Measurements from ENCODE around the gene TAS2R46.
"Not testable (repeated sequence)": the region's sequence is repeated elsewhere in the genome, so short reads cannot be mapped to it uniquely, and the experiment has no call there.

Gene TAS2R46, protein sequence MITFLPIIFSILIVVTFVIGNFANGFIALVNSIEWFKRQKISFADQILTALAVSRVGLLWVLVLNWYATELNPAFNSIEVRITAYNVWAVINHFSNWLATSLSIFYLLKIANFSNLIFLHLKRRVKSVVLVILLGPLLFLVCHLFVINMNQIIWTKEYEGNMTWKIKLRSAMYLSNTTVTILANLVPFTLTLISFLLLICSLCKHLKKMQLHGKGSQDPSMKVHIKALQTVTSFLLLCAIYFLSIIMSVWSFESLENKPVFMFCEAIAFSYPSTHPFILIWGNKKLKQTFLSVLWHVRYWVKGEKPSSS

DNA sequence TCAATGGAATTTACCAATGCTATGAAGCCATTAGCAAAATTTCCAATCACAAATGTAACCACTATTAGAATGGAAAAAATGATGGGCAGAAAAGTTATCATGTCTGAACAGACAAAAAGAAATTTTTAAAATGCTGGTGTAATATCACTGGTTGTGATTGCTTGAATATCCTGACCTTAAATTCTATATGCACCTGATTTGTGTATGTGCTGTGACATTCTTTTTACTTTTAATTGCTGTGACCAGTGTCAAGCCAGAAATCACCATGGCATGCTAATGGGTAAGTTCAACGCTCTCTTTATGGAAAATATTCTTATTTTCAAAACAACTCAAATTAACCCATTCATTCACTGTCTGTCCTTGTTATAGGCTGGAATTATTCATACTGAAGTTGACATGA lies at the start of gene TAS2R46:
Gene TAS2R46 (minus strand): TSS at position 101 of the 400 bp plus-strand sequence. CDS start 0 bp downstream, at position 101.
- DNase-seq; in situ Hi-C loops (cut with MboI; ENCODE audit: low pct_unique_long_range_greater_than_20kb, low sequenced_read_pairs): not testable (repeated sequence)

DNA sequence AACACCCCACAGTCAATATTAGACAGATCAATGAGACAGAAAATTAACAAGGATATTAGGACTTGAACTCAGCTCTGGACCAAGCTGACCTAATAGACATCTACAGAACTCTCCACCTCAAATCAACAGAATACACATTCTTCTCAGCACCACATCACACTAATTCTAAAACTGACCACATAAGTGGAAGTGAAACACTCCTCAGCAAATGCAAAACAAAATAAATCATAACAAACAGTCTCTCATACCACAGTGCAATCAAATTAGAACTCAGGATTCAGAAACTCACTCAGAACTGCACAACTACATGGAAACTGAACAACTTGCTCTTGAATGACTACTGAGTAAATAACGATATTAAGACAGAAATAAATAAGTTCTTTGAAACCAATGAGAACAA lies 49.1 kb upstream of the TAS2R46 start:
- DNase-seq; in situ Hi-C loops (cut with MboI; ENCODE audit: low pct_unique_long_range_greater_than_20kb, low sequenced_read_pairs): not testable (repeated sequence)

DNA sequence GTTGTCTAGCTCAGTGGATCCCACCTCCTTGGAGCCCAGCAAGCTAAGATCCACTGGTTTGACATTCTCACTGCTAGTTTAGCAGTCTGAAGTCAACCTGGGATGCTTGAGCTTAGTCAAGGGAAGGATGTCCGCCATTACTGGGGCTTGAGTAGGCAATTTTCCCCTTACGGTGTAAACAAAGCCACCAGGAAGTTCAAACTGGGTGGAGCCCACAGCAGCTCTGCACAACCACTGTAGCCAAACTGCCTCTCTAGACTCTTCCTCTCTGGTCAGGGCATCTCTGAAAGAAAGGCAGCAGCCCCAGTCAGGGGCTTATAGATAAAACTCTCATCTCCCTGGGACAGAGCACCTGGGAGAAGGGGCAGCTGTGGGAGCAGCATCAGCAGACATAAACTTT lies 46.8 kb upstream of the TAS2R46 start:
- in situ Hi-C loops (cut with MboI; ENCODE audit: low pct_unique_long_range_greater_than_20kb, low sequenced_read_pairs) = no loop called here
- no peak for DNase-seq

DNA sequence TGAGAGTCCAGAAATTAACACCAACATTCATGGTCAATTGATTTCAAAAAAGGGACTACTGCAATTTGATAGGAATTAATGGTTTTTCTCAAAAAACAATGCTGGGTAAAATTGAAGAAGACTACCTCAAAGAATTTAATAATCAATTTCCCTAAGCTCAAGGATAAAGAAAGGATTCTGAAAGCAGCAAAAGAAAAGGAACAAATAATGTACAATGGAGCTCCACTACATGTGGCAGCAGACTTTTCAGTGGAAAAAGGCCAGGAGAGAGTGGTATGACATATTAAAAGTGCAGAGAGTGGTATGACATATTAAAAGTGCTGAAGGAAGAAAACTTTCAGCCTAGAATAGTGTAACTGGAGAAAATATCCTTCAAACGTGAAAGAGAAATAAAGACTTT lies 45.6 kb upstream of the TAS2R46 start:
- in situ Hi-C loops (cut with MboI; ENCODE audit: low pct_unique_long_range_greater_than_20kb, low sequenced_read_pairs) = no loop called here
- no peak for DNase-seq

DNA sequence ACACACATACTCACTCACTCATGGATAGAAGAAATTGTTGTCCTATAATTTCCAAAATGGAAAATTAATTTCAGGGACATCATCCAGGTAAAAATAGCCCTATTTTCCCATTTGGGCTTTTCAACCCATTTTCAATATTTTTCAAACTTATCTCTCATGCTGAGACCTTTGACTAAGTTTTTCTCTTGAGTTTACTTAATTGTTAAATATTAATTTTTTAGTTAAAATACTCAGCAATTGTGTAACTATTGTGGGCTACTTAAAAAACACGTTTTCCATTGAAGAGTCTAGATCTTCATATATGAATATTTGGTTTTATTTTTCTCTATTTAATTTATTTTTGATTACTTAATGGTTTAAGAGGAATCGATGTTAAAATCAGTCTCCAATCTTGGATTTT lies 44.2 kb upstream of the TAS2R46 start:
- in situ Hi-C loops (cut with MboI; ENCODE audit: low pct_unique_long_range_greater_than_20kb, low sequenced_read_pairs) = no loop called here
- no peak for DNase-seq

DNA sequence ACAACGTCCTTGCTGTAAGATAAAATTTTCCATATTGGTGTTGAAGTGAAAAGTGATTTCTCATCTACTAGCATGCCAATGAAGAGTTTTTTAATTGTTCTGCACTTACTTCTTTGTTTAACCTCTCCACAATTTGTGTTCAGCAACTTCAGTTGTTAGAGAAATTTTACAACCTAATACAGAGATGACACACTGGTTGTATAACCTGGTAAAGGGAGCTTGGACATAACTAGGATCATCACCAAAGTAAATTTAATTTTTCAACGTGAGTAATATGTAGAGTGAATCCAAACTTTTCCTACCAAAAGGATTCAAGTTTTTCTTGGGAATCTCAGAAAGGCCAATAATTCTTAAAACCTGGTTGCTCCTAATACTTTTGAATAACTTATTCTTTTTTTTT lies 43.5 kb upstream of the TAS2R46 start:
- no peak for DNase-seq
- in situ Hi-C loops (cut with MboI; ENCODE audit: low pct_unique_long_range_greater_than_20kb, low sequenced_read_pairs) = no loop called here

DNA sequence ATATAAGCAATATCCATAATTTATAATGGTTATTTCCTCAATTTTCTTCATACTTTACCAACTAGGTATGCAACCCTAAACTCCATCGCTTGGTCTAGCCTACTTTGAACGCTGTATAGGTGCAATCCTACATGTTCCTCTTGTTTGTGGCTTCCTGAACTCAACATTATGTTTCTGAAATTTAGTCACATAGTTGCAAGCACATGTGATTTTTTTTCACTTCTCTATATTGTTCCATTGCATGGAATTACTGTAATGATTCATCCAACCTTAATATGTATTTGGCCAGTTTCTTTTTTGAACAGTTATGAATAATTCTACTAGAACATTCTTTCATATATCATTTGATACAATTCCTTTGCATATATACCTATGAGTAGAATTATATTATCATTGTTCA lies 32.8 kb upstream of the TAS2R46 start:
- in situ Hi-C loops (cut with MboI; ENCODE audit: low pct_unique_long_range_greater_than_20kb, low sequenced_read_pairs); DNase-seq: not testable (repeated sequence)

DNA sequence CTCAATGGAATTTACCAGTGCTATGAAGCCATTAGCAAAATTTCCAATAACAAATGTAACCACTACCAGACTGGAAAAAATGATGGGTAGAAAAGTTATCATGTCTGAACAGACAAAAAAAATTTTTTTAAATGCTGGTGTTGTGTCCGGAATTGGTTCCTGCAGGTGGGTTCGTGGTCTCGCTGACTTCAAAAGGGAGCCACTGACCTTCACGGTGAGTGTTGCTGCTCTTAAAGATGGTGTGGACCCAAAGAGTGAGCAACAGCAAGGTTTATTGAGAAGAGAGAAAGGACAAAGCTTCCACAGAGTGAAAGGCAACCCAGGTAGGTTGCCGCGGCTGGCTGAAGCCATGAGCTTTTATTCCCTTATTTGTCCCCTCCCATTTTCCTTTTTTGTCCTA lies 30.0 kb upstream of the TAS2R46 start, which contains the start of gene TAS2R43:
Gene TAS2R43 (minus strand): TSS at position 186 of the 400 bp plus-strand sequence. CDS start 84 bp downstream, at position 102.
- in situ Hi-C loops (cut with MboI; ENCODE audit: low pct_unique_long_range_greater_than_20kb, low sequenced_read_pairs) = no loop called here
- DNase-seq = no peak

DNA sequence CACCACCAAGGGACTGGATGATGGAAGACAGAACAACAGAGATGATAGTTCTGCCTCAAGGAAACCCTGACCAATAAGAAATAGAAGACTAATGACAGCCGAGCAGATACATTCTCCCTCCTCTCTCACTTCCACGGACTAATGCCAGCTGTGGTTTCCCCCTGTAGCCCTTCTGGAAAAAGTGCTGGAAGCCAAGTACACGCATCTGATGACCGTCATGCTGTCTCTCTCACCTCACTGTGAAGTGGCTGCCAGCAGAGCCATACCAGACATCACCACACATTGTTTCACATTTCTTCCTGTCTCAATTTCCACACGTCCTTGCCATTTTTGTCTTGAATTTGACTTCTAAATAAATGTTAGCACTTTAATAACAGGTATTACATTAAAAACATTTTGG lies 27.2 kb upstream of the TAS2R46 start:
- in situ Hi-C loops (cut with MboI; ENCODE audit: low pct_unique_long_range_greater_than_20kb, low sequenced_read_pairs) = no loop called here
- DNase-seq = no peak

DNA sequence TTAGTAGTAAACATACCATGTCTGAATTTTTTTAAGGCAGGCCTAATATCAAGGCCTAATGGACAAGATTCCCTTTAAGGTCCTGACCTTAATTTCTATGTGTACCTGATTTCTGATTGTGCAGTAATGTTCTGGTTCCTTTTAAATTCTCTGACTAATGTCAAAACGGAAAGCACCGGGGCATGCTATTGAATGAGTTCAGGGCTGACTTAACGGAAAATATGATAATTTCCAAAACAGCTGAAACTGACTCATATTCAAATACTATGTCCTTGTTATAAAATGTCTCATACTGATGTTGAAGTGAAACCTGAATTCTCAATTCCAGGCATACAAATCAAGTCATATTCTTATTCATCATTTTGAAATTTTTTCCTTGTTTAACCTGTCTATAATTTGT lies 23.3 kb upstream of the TAS2R46 start:
- no peak for DNase-seq
- in situ Hi-C loops (cut with MboI; ENCODE audit: low pct_unique_long_range_greater_than_20kb, low sequenced_read_pairs) = no loop called here

DNA sequence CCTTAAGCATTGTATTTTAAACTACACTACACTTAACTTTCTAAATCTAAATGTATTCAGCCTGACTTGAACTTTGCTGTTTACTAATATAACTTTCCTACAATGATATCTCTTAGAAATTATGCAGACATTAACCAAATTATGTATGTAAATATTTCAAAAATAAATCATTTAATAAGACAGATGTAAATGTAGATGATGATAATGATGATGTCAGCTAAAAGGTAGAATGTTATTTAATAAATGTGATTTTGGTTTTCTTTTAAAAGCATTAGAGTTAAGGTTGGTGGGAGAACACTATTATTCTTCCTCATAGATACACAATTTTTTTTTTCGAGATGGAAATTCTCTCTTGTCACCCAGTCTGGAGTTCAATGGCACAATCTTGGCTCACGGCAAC lies 19.9 kb upstream of the TAS2R46 start:
- in situ Hi-C loops (cut with MboI; ENCODE audit: low pct_unique_long_range_greater_than_20kb, low sequenced_read_pairs) = no loop called here
- no peak for DNase-seq

DNA sequence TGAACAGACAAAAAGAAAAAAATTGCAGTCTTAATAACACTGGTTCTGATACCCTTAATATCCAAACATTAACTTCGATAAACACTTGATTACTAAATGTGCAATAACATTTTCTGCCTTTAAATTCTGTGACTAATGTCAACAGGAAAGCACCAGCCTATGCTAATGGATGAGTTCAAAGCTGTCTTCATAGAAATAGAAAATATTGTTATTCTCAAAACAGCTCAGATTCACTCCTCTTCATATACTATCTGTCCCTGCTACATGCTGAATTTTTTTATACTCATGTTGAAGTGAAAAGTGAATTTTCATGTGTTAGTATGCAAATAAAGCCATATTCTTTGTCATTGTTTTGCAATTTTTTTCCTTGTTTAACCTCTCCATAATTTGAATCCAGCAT lies 16.2 kb upstream of the TAS2R46 start:
- in situ Hi-C loops (cut with MboI; ENCODE audit: low pct_unique_long_range_greater_than_20kb, low sequenced_read_pairs) = no loop called here
- DNase-seq = no peak

DNA sequence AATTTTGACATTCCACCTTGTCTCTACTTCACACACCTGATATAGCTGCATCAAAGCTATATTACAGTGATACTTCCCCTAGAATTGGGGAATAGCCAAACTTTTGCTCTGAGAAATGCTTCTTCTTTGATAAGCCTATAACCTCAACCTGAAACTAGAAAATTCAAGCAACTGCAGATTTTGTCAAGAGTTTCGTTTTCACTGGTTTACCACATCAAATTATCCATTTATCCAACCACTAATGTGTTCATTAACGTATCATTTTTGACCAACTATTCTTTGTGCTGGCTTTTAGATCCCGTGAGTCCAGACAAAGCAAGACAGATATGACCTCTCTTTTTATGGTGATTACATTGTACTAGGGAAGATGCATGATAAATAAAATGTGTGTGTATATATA lies 13.5 kb upstream of the TAS2R46 start:
- in situ Hi-C loops (cut with MboI; ENCODE audit: low pct_unique_long_range_greater_than_20kb, low sequenced_read_pairs) = no loop called here
- DNase-seq = no peak

DNA sequence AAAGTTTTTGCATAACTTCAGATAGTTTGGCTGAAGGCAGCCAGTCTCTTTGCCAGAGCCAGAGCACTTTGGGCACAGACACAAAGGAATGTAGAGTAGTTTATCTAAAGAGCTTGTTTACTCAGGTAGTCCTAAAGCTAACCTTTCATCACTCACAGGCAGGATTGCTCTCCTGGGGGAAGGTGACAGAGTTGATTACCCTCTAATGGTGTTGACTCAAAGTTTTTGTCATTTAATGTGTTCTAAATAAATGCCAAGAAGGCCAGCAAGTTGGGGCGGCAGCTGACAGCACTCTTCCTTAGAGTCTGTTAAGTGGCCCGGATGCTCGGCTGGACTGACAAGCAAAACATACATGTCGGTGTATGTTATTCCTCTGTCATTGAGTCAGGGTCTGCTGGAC lies 9.3 kb upstream of the TAS2R46 start:
- in situ Hi-C loops (cut with MboI; ENCODE audit: low pct_unique_long_range_greater_than_20kb, low sequenced_read_pairs) = loop anchor here (5.0 kb wide), 1 partner anchor 54 kb away; no protein-coding TSS in a partner anchor
- no peak for DNase-seq

DNA sequence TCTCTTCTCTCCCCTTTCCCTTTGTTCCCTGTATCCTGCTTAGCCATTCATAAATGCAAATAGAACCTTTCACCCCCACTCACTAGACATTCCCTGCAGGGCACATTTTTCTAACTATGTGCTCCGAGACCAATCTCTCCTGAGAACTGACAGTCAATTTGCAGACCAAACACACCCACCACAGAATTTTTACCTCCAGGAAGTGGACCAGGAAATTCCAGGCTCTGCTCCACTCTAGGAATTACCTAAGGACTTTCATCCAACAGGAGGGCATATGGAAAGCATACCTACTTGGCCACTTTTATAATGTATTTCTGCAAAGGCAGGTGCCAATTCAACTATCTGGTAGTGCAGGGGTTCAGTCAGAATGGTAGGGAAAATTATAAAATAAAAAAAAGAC lies 8.9 kb upstream of the TAS2R46 start:
- in situ Hi-C loops (cut with MboI; ENCODE audit: low pct_unique_long_range_greater_than_20kb, low sequenced_read_pairs) = loop anchor here (5.0 kb wide), 1 partner anchor 54 kb away; no protein-coding TSS in a partner anchor

DNA sequence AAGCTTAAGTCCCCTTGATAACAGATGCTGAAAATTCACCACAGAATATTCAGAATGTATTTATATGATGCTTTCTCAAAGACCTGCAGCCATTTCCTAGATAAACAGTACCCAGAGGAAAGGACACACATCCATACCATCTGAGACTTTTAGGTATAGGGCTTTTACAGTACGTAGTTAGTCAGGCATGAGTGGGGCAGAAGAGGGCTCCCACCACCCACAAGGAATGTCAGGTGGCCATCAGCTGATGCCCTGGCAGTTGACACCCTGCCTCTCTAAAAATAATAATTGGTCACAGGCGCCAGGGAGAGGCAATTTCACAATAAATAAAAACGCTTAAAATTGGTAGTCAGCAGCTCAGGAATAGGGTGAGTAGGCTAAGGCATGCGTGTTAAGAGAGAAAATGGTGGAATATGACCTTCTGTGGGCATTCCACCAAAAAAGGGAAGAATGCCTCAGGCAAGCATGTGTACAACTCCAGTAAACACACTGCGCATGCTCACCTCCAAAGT lies 7.8 kb upstream of the TAS2R46 start:
- in situ Hi-C loops (cut with MboI; ENCODE audit: low pct_unique_long_range_greater_than_20kb, low sequenced_read_pairs) = loop anchor here (5.0 kb wide), 1 partner anchor 53 kb away; no protein-coding TSS in a partner anchor
- DNase-seq = no peak

More for the DNA sequence above, 8.9 kb upstream of the TAS2R46 start:
- no peak for DNase-seq

DNA sequence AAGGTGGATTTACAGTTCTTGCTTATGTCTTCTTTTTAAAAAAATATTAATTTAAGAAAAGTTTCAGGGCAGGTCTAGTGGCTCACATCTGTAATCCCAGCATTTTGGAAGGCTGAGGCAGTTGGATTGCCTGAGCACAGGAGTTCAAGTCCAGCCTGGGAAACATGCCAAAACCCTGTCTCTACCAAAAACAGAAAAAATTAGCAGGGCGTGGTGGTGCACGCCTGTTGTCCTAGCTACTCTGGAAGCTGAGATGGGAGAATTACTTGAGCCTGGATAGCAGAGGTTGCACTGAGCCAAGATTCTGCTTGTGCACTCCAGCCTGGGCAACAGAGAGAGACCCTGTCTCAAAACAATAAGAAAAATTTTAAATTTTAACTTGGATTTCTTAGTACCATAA lies 5.4 kb upstream of the TAS2R46 start:
- in situ Hi-C loops (cut with MboI; ENCODE audit: low pct_unique_long_range_greater_than_20kb, low sequenced_read_pairs) = no loop called here
- DNase-seq = no peak

DNA sequence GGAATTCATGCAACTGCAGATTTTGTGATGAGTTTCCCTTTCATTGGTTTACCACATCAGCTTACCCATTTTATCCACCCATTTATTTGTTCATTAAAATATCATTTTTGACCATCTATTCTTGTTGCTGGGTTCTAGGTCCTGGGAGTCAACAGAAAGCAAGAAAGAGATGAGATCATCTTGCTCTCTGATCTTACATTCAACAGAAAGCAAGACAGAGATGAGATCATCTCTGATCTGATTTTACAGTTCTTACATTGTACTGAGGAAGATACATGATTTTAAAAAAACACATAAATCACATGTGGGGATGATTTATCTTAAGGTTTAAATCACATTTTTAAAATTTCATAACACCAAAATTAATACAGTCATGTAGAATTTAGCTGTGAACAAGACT lies 2.3 kb downstream of the TAS2R46 start:
- no peak for DNase-seq
- in situ Hi-C loops (cut with MboI; ENCODE audit: low pct_unique_long_range_greater_than_20kb, low sequenced_read_pairs) = no loop called here

DNA sequence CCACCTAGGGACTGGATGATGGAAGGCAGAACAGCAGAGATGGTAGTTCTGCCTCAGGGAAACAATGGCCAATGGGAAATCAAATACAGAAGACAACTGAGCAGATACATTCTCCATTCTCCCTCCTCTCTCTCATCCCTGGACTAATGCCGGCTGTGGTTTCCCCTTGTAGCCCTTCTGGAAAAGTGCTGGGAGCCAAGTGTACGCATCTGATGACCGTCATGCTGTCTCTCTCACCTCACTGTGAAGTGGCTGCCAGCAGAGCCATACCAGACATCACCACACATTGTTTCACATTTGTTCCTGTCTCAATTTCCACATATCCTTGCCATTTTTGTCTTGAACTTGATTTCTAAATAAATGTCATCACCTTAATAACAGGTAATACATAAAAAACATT lies 3.1 kb downstream of the TAS2R46 start:
- no peak for DNase-seq
- in situ Hi-C loops (cut with MboI; ENCODE audit: low pct_unique_long_range_greater_than_20kb, low sequenced_read_pairs) = no loop called here

DNA sequence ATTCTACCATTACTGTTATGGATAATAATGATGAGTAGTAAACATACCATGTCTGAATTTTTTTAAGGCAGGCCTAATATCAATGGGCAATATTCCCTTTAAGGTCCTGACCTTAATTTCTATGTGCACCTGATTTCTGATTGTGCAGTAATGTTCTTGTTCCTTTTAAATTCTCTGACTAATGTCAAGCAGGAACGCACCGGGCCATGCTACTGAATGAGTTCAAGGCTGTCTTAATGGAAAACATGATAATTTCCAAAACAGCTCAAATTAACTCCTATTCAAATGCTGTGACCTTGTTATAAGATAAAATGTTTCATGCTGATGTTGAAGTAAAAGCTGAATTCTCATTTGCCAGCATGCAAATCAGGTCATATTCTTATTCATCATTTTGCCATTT lies 6.8 kb downstream of the TAS2R46 start:
- DNase-seq = no peak
- in situ Hi-C loops (cut with MboI; ENCODE audit: low pct_unique_long_range_greater_than_20kb, low sequenced_read_pairs) = no loop called here
